ENCODE measurements around the gene DICER1. TPM values are rescaled to one million over a fixed set of nuclear protein-coding genes. Genes with fewer than 3 reads are reported as not detected.

The DICER1 gene
- total and polyA plus RNA-seq, 2 experiments from 2014 or later, result 21.4 to 59.2 TPM

DNA sequence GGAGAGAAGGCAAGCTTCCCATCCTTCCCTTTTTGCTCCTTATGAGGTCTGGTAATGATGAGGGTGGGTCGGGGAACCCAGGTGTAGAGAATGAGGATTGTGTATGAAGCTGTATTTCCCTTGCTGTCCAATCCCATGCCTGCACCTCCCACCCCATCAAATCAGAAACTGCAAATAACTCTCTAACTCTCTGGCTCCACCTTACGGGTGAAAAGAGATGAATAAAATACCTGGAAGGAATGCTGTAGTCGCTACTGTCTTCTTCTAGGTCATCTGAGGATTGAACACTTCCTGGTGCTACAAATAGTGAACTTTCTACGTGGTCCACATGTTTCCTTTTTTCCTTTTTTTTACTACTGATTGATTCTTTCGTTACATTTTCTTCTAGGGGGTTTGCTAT, 38.9 kb upstream of the DICER1 start (continued):
- TF ChIP-seq, protein P1, sequence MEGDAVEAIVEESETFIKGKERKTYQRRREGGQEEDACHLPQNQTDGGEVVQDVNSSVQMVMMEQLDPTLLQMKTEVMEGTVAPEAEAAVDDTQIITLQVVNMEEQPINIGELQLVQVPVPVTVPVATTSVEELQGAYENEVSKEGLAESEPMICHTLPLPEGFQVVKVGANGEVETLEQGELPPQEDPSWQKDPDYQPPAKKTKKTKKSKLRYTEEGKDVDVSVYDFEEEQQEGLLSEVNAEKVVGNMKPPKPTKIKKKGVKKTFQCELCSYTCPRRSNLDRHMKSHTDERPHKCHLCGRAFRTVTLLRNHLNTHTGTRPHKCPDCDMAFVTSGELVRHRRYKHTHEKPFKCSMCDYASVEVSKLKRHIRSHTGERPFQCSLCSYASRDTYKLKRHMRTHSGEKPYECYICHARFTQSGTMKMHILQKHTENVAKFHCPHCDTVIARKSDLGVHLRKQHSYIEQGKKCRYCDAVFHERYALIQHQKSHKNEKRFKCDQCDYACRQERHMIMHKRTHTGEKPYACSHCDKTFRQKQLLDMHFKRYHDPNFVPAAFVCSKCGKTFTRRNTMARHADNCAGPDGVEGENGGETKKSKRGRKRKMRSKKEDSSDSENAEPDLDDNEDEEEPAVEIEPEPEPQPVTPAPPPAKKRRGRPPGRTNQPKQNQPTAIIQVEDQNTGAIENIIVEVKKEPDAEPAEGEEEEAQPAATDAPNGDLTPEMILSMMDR (conservative IDR thresholded peaks at IDR 0.05; ENCODE audit: low read depth in 2 of 2), result peak; percentile 28 to 44

- no peaks in the 10 kb centered on the region for H3K27me3 ChIP-seq (ENCODE audit: insufficient read depth)
- Mint-ChIP-seq H3K4me1 (peaks cover 39% of the 10 kb centered on the region), H3K4me3 (no peak overlapping the region), H3K9me3 (no peaks in the 10 kb centered on the region), H3K27me3 (ENCODE audit: insufficient read depth, low read depth, poor library complexity) (peaks cover 11% of the 10 kb centered on the region), H3K27ac (no peak overlapping the region), H3K36me3 (ENCODE audit: low read depth) (no peaks in the 10 kb centered on the region)
- ATAC-seq, result no peak
- H4K20me1 ChIP-seq (replicated peaks; ENCODE audit: insufficient read depth), result no peaks in the 10 kb centered on the region
- no peak overlapping the region for H3K27ac ChIP-seq (ENCODE audit: low read depth)
- H3F3A ChIP-seq (replicated peaks; ENCODE audit: low read depth), result no peaks in the 10 kb centered on the region
- H2AFZ ChIP-seq, result no peak overlapping the region
- H3K9me2 ChIP-seq (ENCODE audit: insufficient read depth), result no peaks in the 10 kb centered on the region; the same call in 1 of the 2 replicates
- H3K4me3 ChIP-seq, result no peak overlapping the region
- H3K79me2 ChIP-seq (replicated peaks; ENCODE audit: insufficient read depth), result no peaks in the 10 kb centered on the region
- H3K36me3 ChIP-seq (ENCODE audit: insufficient read depth), result no peaks in the 10 kb centered on the region
- peaks cover 18% of the 10 kb centered on the region for H3K4me1 ChIP-seq (ENCODE audit: insufficient read depth)
- H3K4me2 ChIP-seq, result no peak overlapping the region
- no peak for DNase-seq (ENCODE audit: low spot score)
- TF ChIP-seq ZNF331 (CRISPR knock-in tag; IDR thresholded peaks at IDR 0.05; ENCODE audit: low read depth) (no peak), REST (IDR thresholded peaks at IDR 0.05; ENCODE audit: unreplicated experiment) (no peak), ZNF114 (CRISPR knock-in tag; IDR thresholded peaks at IDR 0.05) (no peak), NANOG (IDR thresholded peaks at IDR 0.05; ENCODE audit: borderline replicate concordance) (no peak), POLR2AphosphoS5 (IDR thresholded peaks at IDR 0.05; ENCODE audit: low read depth) (no peak), EZH2phosphoT487 (IDR thresholded peaks at IDR 0.05; ENCODE audit: unreplicated experiment) (no peak), CREB1 (CRISPR knock-in tag; IDR thresholded peaks at IDR 0.05; ENCODE audit: low read depth) (no peak), EZH2 (IDR thresholded peaks at IDR 0.05; ENCODE audit: low read depth, unreplicated experiment) (no peak)
- TF ChIP-seq, protein P2, sequence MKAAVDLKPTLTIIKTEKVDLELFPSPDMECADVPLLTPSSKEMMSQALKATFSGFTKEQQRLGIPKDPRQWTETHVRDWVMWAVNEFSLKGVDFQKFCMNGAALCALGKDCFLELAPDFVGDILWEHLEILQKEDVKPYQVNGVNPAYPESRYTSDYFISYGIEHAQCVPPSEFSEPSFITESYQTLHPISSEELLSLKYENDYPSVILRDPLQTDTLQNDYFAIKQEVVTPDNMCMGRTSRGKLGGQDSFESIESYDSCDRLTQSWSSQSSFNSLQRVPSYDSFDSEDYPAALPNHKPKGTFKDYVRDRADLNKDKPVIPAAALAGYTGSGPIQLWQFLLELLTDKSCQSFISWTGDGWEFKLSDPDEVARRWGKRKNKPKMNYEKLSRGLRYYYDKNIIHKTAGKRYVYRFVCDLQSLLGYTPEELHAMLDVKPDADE (IDR thresholded peaks at IDR 0.05), result no peak
- TF ChIP-seq, protein P3, sequence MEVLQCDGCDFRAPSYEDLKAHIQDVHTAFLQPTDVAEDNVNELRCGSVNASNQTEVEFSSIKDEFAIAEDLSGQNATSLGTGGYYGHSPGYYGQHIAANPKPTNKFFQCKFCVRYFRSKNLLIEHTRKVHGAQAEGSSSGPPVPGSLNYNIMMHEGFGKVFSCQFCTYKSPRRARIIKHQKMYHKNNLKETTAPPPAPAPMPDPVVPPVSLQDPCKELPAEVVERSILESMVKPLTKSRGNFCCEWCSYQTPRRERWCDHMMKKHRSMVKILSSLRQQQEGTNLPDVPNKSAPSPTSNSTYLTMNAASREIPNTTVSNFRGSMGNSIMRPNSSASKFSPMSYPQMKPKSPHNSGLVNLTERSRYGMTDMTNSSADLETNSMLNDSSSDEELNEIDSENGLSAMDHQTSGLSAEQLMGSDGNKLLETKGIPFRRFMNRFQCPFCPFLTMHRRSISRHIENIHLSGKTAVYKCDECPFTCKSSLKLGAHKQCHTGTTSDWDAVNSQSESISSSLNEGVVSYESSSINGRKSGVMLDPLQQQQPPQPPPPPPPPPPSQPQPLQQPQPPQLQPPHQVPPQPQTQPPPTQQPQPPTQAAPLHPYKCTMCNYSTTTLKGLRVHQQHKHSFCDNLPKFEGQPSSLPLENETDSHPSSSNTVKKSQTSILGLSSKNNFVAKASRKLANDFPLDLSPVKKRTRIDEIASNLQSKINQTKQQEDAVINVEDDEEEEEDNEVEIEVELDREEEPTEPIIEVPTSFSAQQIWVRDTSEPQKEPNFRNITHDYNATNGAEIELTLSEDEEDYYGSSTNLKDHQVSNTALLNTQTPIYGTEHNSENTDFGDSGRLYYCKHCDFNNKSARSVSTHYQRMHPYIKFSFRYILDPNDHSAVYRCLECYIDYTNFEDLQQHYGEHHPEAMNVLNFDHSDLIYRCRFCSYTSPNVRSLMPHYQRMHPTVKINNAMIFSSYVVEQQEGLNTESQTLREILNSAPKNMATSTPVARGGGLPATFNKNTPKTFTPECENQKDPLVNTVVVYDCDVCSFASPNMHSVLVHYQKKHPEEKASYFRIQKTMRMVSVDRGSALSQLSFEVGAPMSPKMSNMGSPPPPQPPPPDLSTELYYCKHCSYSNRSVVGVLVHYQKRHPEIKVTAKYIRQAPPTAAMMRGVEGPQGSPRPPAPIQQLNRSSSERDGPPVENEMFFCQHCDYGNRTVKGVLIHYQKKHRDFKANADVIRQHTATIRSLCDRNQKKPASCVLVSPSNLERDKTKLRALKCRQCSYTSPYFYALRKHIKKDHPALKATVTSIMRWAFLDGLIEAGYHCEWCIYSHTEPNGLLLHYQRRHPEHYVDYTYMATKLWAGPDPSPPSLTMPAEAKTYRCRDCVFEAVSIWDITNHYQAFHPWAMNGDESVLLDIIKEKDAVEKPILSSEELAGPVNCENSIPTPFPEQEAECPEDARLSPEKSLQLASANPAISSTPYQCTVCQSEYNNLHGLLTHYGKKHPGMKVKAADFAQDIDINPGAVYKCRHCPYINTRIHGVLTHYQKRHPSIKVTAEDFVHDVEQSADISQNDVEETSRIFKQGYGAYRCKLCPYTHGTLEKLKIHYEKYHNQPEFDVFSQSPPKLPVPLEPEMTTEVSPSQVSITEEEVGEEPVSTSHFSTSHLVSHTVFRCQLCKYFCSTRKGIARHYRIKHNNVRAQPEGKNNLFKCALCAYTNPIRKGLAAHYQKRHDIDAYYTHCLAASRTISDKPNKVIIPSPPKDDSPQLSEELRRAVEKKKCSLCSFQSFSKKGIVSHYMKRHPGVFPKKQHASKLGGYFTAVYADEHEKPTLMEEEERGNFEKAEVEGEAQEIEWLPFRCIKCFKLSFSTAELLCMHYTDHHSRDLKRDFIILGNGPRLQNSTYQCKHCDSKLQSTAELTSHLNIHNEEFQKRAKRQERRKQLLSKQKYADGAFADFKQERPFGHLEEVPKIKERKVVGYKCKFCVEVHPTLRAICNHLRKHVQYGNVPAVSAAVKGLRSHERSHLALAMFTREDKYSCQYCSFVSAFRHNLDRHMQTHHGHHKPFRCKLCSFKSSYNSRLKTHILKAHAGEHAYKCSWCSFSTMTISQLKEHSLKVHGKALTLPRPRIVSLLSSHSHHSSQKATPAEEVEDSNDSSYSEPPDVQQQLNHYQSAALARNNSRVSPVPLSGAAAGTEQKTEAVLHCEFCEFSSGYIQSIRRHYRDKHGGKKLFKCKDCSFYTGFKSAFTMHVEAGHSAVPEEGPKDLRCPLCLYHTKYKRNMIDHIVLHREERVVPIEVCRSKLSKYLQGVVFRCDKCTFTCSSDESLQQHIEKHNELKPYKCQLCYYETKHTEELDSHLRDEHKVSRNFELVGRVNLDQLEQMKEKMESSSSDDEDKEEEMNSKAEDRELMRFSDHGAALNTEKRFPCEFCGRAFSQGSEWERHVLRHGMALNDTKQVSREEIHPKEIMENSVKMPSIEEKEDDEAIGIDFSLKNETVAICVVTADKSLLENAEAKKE (CRISPR knock-in tag; IDR thresholded peaks at IDR 0.05), result no peak
Observed at GRCh38 chr14:95195031-95195430, 37.7 kb upstream of the DICER1 start.
